Loucy (cell line): Measurements from ENCODE around the gene PIP4K2C.

Experiments used
- H2AFZ ChIP-seq: fragments of 200-600 bp; sonication (generic); 2 replicates; pipeline ENCODE4 v1.6.0; 2016; ENCODE audit warnings: antibody characterized with exemption, mild to moderate bottlenecking, low read length, moderate library complexity
- H3F3A ChIP-seq: fragments of 200-600 bp; 2 replicates; pipeline ENCODE4 v1.6.0; 2016; ENCODE audit warnings: antibody characterized with exemption, low read depth, mild to moderate bottlenecking
- H3K27me3 ChIP-seq: fragments of 200-600 bp; sonication (generic); 2 replicates; pipeline ENCODE4 v1.6.1; 2014; ENCODE audit warnings: low read length, mild to moderate bottlenecking; ENCODE audit not compliant: insufficient read depth, poor library complexity, severe bottlenecking
- H3K36me3 ChIP-seq: fragments of 200-600 bp; sonication (generic); 2 replicates; pipeline ENCODE4 v1.6.1; 2016; ENCODE audit warnings: low read length; ENCODE audit not compliant: insufficient read depth
- H3K4me1 ChIP-seq: fragments of 200-600 bp; sonication (generic); 2 replicates; pipeline ENCODE4 v1.5.1; 2014; ENCODE audit warnings: low read length, mild to moderate bottlenecking; ENCODE audit not compliant: insufficient read depth, poor library complexity, severe bottlenecking
- H3K4me2 ChIP-seq: fragments of 200-600 bp; sonication (generic); 2 replicates; pipeline ENCODE4 v1.6.0; 2014; ENCODE audit warnings: antibody characterized with exemption, low read length, low read depth, mild to moderate bottlenecking; ENCODE audit not compliant: poor library complexity, severe bottlenecking
- H3K4me3 ChIP-seq: fragments of 200-600 bp; sonication (generic); 2 replicates; pipeline ENCODE4 v1.5.1; 2014; ENCODE audit warnings: low read length, mild to moderate bottlenecking, mixed read lengths; ENCODE audit not compliant: poor library complexity, severe bottlenecking
- H3K79me2 ChIP-seq: fragments of 200-600 bp; sonication (generic); 2 replicates; pipeline ENCODE4 v1.6.1; 2014; ENCODE audit warnings: low read length; ENCODE audit not compliant: insufficient read depth
- H3K9ac ChIP-seq: fragments of 200-600 bp; sonication (generic); 2 replicates; pipeline ENCODE4 v1.6.0; 2014; ENCODE audit warnings: mild to moderate bottlenecking, low read depth, low read length, moderate library complexity; ENCODE audit not compliant: poor library complexity, severe bottlenecking
- H3K9me2 ChIP-seq: fragments of 200-600 bp; sonication (generic); replicated peaks from 2 replicates; pipeline ENCODE4 v1.6.1; 2016; ENCODE audit warnings: low read depth, low read length, mixed read lengths
- H3K9me3 ChIP-seq: fragments of 200-600 bp; sonication (generic); 2 replicates; pipeline ENCODE4 v1.6.1; 2014; ENCODE audit warnings: mild to moderate bottlenecking, antibody characterized with exemption, low read length, low read depth; ENCODE audit not compliant: insufficient read depth
- H4K20me1 ChIP-seq: fragments of 200-600 bp; sonication (generic); 2 replicates; pipeline ENCODE4 v1.6.0; 2014; ENCODE audit warnings: antibody characterized with exemption, low read length, mild to moderate bottlenecking; ENCODE audit not compliant: insufficient read depth, poor library complexity, severe bottlenecking
- CTCF ChIP-seq: fragments of 200-600 bp; sonication (generic); conservative IDR thresholded peaks from 2 replicates; pipeline ENCODE4 v1.5.1; 2014; ENCODE audit warnings: mild to moderate bottlenecking, antibody characterized with exemption, low read length
- EZH2phosphoT487 ChIP-seq: fragments of 200-600 bp; IDR thresholded peaks from 2 replicates; pipeline ENCODE4 v1.6.1; 2018; ENCODE audit warnings: antibody characterized with exemption, mild to moderate bottlenecking, moderate library complexity, borderline replicate concordance

PIP4K2C gene

GRCh38 chr12:57614178-57614947 is 23.4 kb downstream of the PIP4K2C start:
- no peaks in the 10 kb centered on the region for H3K27me3 ChIP-seq

GRCh38 chr12:57614948-57615500 is 24.0 kb downstream of the PIP4K2C start:
- Histone ChIP-seq H3K36me3 (no peaks in the 10 kb centered on the region), H3K27me3 (no peaks in the 10 kb centered on the region), H3K4me2 (no peak overlapping the region), H3K4me3 (no peak overlapping the region), H2AFZ (no peak overlapping the region), H3K79me2 (no peaks in the 10 kb centered on the region), H3K9me2 (no peaks in the 10 kb centered on the region), H3F3A (no peaks in the 10 kb centered on the region), H3K4me1 (peaks cover 27% of the 10 kb centered on the region), H3K9me3 (no peaks in the 10 kb centered on the region), H3K9ac (no peak overlapping the region), H4K20me1 (no peaks in the 10 kb centered on the region)
- TF ChIP-seq EZH2phosphoT487 (no peak), CTCF (no peak)

More at GRCh38 chr12:57614178-57614947, 23.4 kb downstream of the PIP4K2C start:
- Histone ChIP-seq H3K9me3 (no peaks in the 10 kb centered on the region), H2AFZ (no peak overlapping the region), H4K20me1 (no peaks in the 10 kb centered on the region), H3F3A (no peaks in the 10 kb centered on the region), H3K79me2 (no peaks in the 10 kb centered on the region), H3K4me1 (peaks cover 27% of the 10 kb centered on the region), H3K9me2 (no peaks in the 10 kb centered on the region), H3K4me2 (no peak overlapping the region), H3K9ac (no peak overlapping the region), H3K36me3 (no peaks in the 10 kb centered on the region), H3K4me3 (no peak overlapping the region)
- TF ChIP-seq EZH2phosphoT487 = no peak

GRCh38 chr12:57615637-57616036 is 24.6 kb downstream of the PIP4K2C start:
- TF ChIP-seq CTCF (no peak), EZH2phosphoT487 (no peak)
- H3K79me2 ChIP-seq = no peaks in the 10 kb centered on the region
- H3F3A ChIP-seq = no peaks in the 10 kb centered on the region
- H3K36me3 ChIP-seq = no peaks in the 10 kb centered on the region
- H3K9me2 ChIP-seq = no peaks in the 10 kb centered on the region
- H3K27me3 ChIP-seq = no peaks in the 10 kb centered on the region
- peaks cover 27% of the 10 kb centered on the region for H3K4me1 ChIP-seq
- H3K4me3 ChIP-seq = no peak overlapping the region
- H3K9ac ChIP-seq = no peak overlapping the region
- no peaks in the 10 kb centered on the region for H3K9me3 ChIP-seq
- no peaks in the 10 kb centered on the region for H4K20me1 ChIP-seq
- H2AFZ ChIP-seq = no peak overlapping the region
- no peak overlapping the region for H3K4me2 ChIP-seq
